ENCODE results near the gene AP3B2.

AP3B2 gene

DNA sequence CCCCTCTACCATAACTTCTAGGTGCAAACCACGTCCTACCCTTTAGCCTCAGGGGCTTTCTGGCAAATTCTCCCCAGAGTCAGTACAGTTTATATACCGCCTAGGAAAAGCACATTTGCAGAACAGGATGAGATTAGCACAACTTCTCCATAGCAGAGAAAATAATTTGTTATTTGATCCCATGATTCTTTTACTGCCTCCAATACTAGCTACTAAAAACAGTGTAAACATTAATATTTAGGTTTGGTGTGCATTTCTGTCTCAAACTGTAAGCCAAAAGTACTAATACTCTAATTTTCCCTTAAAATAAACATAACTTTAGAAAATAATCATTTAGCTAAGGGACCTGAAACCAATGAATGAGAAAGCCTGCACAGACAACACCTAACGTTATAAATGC lies 67.0 kb downstream of the AP3B2 start:
- Histone ChIP-seq H3K36me3 (replicated peaks) (no peaks in the 10 kb centered on the region), H3K27ac (no peak overlapping the region), H3K27me3 (replicated peaks) (peaks cover 35% of the 10 kb centered on the region), H3K4me3 (ENCODE audit: low read depth, low read length) (no peak overlapping the region)
- in situ Hi-C loops (cut with HindIII; ENCODE audit: low pct_ligation_motif_present, low sequenced_read_pairs) = no loop called here
- DNase-seq = no peak
- no peak for TF ChIP-seq CTCF (IDR thresholded peaks at IDR 0.05; ENCODE audit: low read depth, low read length, missing control alignments)

DNA sequence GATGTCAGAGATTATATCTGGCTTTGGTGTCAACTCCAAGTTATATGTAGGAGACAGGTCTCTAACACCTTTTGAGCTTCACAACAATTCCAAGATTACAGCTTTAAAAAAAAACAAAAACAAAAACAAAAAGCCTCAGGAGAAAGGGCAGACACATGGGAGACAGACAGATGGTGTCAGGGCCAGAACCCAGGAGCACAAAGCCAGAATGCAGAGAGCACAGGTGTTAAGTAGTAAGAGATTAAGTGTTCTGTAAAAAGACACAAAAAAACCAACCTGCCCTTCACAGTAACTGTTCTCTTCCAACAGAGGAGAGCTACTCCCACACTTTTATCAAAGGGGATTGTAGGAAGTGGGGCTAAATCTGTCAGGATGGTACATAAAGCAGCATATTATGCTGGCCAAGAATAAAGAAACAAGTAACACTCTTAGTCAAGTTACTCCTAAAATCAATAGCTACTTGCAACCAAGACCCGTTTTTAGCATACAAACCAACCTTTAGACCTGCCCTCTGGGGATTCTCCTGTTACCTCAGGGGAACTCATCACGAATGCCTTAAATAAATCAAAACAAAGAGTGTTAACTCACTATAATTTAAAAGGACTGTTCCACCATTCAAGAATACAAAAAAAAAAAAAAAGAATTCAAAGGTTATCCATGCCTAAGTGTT lies 68.4 kb downstream of the AP3B2 start:
- Histone ChIP-seq H3K4me3 (ENCODE audit: low read depth, low read length) (no peak overlapping the region), H3K36me3 (replicated peaks) (no peaks in the 10 kb centered on the region), H3K27me3 (replicated peaks) (peaks cover 21% of the 10 kb centered on the region), H3K27ac (no peak overlapping the region)
- TF ChIP-seq CTCF (IDR thresholded peaks at IDR 0.05; ENCODE audit: low read depth, low read length, missing control alignments) = no peak
- DNase-seq = no peak
- in situ Hi-C loops (cut with HindIII; ENCODE audit: low pct_ligation_motif_present, low sequenced_read_pairs) = no loop called here

GRCh38 chr15:82640672-82641071 lies 69.0 kb downstream of the AP3B2 start:
- Histone ChIP-seq H3K27ac (no peak overlapping the region), H3K4me3 (ENCODE audit: low read depth, low read length) (no peak overlapping the region), H3K27me3 (replicated peaks) (peaks cover 16% of the 10 kb centered on the region), H3K36me3 (replicated peaks) (no peaks in the 10 kb centered on the region)
- TF ChIP-seq CTCF (IDR thresholded peaks at IDR 0.05; ENCODE audit: low read depth, low read length, missing control alignments) = no peak
- no peak for DNase-seq
- in situ Hi-C loops (cut with HindIII; ENCODE audit: low pct_ligation_motif_present, low sequenced_read_pairs) = no loop called here

DNA sequence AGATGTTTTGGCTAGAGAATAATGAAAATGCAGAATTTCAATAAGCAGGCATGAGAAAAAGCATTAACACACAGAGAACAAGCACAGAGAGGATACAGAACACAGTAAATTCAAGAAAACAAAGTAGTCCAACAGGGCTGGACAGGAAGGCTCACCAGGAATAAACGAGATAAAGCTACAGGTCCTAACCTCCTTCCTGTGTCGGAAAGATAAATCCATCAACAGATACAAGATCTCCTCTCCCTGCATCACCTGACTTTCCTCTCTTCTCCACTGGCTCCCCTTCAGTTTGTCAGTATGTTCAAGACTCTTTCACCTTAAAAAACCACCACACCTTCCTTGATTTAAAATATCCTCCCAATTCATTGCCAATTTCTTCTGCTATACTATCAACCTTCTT lies 73.9 kb downstream of the AP3B2 start:
- no peak for TF ChIP-seq CTCF (IDR thresholded peaks at IDR 0.05; ENCODE audit: low read depth, low read length, missing control alignments)
- DNase-seq = no peak
- in situ Hi-C loops (cut with HindIII; ENCODE audit: low pct_ligation_motif_present, low sequenced_read_pairs) = no loop called here
- no peak overlapping the region for H3K27ac ChIP-seq
- H3K36me3 ChIP-seq (replicated peaks) = no peaks in the 10 kb centered on the region
- H3K4me3 ChIP-seq (ENCODE audit: low read depth, low read length) = no peak overlapping the region
- H3K27me3 ChIP-seq (replicated peaks) = no peaks in the 10 kb centered on the region

- H3K36me3 ChIP-seq (replicated peaks) = no peaks in the 10 kb centered on the region
- DNase-seq = no peak
- in situ Hi-C loops (cut with HindIII; ENCODE audit: low pct_ligation_motif_present, low sequenced_read_pairs) = no loop called here
Measured at GRCh38 chr15:82630033-82630432, 79.6 kb downstream of the AP3B2 start.

More at GRCh38 chr15:82630033-82630432, 79.6 kb downstream of the AP3B2 start:
- TF ChIP-seq CTCF (IDR thresholded peaks at IDR 0.05; ENCODE audit: low read depth, low read length, missing control alignments) = no peak
- H3K27me3 ChIP-seq (replicated peaks) = no peaks in the 10 kb centered on the region
- H3K27ac ChIP-seq = no peak overlapping the region
- no peak overlapping the region for H3K4me3 ChIP-seq (ENCODE audit: low read depth, low read length)

All from brain microvascular endothelial cell (primary cell).